NCI-H446 (cell line): ENCODE data around the gene CHMP6.

Source experiments
- DNase-seq, 2 experiments: peaks; one replicate each; lab custom pipeline; 2025; lab: John Stamatoyannopoulos, UW

Gene CHMP6

GRCh38 chr17:80956321-80957190 is 35.1 kb upstream of the CHMP6 start:
- no peak for DNase-seq

DNA sequence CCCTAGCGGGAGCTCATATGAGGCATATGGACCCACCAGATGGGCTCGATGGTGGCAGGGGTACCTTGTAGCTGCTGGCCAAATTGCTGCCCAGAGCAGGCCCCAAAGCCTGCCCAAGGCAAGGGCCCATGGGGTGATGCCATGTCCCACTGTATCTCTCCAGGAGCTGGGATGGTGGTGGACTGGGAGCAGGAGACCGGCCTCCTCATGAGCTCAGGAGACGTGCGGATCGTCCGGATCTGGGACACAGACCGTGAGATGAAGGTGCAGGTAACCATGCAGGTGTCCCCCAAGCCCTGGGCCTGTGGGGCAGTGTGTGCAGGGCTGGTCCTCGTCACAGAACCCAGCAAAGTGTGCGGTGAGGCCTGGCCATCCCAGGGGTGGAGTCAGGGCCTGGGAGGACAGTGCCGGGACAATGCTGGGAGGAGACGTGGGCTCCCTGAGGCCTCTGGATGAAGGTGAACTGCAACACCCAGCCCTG is 34.1 kb upstream of the CHMP6 start:
- no peak for DNase-seq

DNA sequence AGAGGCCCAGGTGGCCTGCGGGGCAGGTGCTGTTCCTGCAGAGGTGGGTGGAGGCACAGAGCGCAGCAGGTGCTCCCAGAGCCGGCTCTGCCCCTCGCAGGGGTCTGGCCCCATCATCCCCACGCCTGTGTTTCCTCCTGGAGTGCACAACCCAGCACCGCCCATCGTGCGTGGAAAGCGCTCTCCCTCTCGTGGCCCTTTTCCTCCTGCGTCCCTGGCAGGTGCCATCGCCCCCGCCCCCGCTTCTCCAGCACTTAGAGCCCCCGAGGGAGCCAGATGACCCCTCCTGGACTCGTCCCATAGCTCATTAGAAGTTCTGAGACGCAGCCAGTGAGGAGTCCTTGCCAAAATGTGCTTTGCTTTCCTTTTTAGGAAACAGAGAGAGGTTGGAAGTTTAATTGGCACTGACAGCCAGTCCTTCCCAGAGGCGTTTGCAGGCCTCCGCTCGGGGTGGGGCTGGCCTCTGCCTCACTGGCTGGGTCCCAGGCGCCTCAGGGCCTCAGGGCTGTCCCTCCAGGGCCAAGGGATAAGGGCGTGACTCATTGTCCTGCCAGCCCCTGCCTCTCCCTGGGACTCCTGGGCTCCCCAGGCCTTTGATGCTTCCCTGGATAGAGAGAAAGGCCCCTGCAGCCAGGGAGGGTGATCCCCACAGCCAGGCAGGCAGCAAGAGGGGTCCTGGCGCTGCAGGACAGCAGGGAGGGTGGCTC is 32.2 kb upstream of the CHMP6 start:
- peak; percentile 86 to 97 for DNase-seq

DNA sequence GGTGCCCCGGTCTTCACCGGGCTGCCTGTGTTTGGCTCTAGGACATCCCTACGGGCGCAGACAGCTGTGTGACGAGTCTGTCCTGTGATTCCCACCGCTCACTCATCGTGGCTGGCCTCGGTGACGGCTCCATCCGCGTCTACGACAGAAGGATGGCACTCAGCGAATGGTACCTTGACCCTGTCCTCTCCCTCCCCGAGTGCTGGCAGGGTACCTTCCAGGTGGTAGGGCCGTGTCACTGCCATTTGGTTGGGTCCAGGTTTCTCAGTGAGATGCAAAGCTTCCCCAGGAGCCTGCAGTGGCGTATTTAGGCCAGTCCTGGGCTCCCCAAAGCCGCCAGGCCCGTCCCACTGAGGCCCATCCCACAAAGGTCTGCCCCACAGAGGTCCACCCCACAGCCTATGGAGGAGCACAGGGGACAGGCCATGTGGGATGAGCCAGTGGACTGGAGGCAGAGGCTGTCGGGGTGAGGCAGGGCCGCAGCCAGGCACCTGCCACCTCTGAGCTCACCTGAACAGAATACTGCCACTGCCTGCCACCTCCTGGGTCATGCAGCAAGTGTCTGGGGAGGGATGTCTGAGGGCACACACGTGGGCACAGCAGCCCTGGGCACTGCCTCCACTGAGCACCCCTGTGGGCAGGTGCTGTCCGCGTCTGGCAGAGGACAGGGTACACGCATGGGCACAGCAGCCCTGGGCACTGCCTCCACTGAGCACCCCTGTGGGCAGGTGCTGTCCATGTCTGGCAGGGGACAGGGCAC is 31.4 kb upstream of the CHMP6 start:
- DNase-seq, result no peak

- no peak for DNase-seq
These were observed 30.7 kb upstream of the CHMP6 start for GRCh38 chr17:80960797-80961452.

DNA sequence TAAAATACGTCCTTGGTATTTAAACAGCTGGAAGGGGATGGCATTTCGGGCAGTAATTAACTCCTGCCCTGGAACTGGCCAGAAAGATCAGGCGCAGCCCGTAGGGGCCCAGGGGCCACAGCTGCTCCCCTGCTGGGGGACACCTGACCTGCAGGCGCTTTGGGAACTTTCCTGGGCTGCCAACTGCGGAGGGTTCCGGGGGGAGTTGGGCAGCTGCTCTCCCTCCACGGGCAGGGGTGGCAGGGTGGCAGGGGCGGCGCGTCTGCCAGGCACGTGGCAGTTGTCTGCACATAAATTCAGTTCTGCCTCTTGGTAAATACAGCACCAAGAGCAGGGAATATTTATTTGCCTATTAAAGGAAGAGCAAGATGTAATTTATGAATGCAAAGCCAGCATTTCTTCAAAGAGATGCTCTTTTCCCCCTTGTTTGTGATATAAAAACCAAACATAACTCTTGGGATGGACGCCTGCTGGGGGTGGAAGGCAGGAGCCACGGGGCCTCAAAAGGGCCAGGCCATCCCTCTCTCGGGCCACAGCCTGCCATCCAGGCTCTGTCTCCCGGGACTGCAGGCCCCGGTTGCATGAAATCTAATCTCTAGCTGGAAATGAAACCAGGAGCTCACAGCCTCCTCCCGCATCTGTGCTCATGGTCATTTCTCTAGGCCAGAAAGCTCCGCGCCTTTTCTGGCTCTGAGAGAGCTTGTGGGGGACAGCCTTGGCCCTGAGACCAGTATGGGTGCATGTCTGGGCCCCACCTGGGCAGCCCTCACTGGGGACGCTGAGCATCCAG is 29.9 kb upstream of the CHMP6 start:
- DNase-seq, result no peak

DNA sequence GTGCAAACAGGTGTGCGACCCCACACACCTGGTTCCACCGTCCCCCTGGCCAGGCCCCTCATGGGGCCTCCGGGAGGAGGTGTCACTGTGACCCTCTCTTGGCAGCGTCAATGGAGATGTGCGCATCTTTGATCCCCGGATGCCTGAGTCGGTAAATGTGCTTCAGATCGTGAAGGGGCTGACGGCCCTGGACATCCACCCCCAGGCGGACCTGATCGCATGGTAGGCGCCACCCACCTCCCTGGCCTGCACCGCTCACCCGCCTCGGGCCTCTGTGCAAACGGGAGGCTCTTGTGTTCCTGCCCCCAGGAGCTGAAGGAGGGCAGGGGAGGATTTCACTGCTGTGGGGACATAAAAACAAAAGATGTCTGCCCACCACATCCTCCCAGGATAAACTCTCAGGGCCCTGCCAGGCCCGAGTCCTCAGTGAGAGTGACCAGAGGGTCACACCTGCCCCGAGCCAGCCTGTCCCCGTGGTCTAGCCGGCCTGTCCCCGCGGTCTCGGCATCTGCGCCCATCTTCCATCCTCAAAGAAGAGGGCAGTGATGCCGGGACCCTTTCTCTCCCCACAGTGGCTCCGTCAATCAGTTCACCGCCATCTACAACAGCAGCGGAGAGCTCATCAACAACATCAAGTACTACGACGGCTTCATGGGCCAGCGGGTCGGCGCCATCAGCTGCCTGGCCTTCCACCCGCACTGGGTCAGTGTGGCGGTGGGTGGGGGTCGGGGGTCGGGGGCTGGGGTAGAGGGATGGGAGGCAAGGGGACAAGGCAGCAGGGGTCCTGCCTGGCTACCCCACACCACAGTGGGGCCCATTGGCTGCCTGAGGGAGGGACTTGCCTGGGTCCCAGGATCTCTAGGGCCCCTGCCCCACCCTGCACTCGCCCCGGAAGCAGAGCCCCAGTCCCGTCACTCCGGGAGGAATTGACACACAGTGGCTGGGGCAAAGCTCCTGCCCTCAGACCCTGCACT is 29.0 kb upstream of the CHMP6 start:
- DNase-seq, result no peak

GRCh38 chr17:80963812-80964543 is 27.7 kb upstream of the CHMP6 start:
- no peak for DNase-seq

DNA sequence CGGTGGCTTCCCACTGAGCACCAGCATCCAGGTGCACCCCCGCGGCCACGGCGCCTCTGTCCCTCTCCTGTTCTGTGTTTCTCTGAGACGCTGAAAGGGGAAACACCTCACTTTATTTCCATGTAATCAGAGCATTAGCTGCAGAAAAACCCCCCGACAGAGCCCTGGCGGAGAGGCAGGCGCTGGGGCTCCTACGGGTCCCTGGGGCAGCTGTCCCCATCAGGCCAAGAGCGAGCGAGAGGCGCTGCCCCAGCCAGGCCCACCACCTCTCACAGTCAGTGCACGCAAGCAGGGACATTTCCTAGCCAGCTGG is 27.1 kb upstream of the CHMP6 start:
- DNase-seq, result no peak

- DNase-seq, result no peak
These were observed 26.6 kb upstream of the CHMP6 start for GRCh38 chr17:80964859-80965580.

- no peak for DNase-seq
These were observed 26.0 kb upstream of the CHMP6 start for GRCh38 chr17:80965606-80966005.

- no peak for DNase-seq
These were observed 24.2 kb upstream of the CHMP6 start for GRCh38 chr17:80967404-80967872.

DNA sequence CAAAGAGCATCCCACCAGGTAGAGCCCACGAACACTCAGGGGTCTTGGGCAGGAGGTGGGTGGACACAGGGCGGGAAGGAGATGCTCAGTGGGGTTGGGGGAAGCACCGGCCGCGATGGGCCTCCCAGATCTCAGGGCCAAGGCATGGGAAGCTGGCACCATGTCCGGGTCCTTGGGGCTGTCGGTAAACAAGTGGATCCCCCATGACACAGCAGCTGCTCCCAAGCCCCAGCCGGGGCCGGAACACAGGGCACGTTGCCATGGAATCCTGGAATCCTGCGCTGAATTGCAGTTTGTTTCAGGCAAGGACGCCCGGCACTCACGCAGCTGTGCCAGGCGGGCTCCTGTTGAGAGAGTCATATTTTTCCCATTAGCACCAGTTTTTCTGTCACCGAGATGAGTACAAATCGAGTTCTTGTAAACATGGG is 23.0 kb upstream of the CHMP6 start:
- peak; percentile 95 to 97 for DNase-seq

GRCh38 chr17:80969030-80969673 is 22.5 kb upstream of the CHMP6 start:
- peak; percentile 90 to 93 for DNase-seq

DNA sequence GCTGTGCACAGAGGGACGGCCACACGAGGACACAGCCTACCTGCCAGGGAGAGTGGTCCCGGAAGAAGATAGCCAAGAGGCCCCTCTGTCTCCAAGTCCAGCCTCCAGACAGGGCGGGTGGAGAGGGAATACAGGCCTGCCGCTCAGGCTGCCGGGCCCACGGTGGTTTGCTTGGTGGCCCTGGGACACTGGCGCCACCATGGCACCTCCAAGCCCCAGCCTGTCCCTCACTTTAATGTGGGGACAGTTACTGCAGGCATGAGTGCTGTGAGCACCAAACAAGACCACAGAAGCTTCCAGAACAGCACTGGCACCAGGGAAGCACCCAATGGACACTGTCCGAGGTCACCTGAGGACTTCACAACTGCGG is 22.0 kb upstream of the CHMP6 start:
- no peak for DNase-seq

DNA sequence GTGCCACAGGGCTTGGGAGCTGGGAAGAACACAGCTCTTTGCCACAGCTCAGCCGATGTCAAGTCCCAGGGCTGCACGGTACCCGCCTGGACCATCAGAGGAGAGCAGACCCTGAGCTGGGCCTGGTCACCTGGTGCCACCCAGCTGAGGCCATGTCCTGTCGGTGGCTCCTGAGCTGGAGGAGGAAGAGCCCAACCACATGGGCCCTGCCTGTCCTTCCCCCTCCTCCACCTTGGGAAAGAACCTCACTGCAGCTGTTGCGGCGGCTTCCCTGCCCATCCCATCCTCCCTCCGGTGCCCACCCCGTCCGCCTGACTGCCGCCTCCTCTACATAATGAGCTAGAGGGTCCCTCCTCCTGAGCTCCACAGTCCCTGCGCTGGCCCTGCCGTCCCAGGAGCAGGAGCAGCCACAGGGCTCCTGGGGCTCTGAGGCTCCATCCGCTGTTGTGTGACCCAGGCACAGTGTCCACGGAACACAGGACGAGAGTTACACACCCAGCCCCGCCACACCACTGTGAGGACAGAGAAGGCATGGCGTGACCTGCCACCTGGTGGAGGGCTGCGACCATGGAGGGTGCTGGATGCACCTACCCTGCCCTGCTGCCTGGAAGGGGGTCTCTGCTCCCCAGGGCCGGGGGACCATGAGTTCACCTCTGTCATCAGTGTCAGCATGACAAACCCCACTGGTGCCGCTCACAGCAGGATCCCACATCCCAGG is 21.4 kb upstream of the CHMP6 start:
- peak in 1 of 2 experiments; percentile 41 for DNase-seq
